NCI-H146 treated with DMSO at 0.1 percent for 48 hours (cell line): ENCODE measurements around the gene STXBP6.

Experiments
- DNase-seq: peaks from one replicate; lab custom pipeline; 2025; ENCODE audit not compliant: unreplicated experiment; lab: John Stamatoyannopoulos, UW

STXBP6 gene

DNA sequence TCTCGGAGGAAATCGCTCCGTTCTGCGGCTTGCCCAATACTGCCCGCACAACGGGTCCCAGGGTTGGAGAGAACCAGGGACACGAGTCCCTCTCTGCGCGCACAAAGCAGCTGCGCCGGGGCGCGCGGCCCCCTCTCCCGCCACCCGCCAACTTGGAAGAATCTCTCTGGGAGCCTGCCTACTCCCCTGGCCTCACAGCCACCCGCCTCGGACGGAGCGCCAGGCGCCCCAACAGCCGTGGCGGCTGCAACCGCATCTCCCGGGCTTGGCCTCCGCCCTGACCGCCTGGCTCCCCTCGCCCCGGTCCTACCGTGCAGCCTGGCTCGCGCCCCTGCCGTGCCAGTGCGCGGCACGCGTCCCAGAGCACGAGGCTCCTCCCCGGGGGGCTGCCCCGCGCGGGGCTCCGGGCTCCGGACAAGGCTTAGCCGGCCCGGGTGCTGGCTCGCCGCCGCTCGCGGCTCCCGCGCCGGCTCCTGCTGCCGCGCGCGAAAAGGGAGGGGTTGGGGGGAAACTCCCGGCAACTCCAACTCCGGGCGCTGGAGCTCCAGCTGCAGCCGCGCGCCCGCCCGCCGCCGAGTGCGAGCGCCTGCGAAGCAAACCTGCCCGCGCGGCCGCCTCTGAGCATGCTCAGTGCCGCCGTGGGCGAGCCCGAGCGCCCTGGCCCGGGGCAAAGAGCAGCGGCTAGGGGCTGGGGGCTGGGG, at the start of gene STXBP6:
STXBP6 (minus strand) TSS at position 580 of the 701 bp plus-strand sequence. CDS start 75,329 bp downstream, outside the sequence.
- DNase-seq: no peak

DNA sequence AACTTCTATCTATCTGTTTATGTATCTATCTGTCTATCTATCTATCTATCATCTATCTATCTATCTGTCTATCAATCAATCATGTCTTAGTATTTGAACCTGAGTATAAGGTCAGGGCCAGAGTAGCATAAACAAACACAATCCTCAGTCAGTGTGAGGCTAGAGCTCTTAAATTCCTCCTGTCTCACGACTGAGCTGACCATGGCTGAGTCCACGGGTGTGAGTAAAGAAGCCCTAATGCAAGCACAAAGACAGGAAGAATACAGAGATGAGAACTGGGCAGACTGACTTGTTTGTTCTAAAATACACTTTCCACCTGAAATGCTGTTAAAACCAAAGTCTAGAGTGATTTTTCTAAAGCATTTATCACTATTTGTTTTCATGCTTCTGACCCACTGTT, 47.2 kb upstream of the STXBP6 start:
- DNase-seq: no peak

DNA sequence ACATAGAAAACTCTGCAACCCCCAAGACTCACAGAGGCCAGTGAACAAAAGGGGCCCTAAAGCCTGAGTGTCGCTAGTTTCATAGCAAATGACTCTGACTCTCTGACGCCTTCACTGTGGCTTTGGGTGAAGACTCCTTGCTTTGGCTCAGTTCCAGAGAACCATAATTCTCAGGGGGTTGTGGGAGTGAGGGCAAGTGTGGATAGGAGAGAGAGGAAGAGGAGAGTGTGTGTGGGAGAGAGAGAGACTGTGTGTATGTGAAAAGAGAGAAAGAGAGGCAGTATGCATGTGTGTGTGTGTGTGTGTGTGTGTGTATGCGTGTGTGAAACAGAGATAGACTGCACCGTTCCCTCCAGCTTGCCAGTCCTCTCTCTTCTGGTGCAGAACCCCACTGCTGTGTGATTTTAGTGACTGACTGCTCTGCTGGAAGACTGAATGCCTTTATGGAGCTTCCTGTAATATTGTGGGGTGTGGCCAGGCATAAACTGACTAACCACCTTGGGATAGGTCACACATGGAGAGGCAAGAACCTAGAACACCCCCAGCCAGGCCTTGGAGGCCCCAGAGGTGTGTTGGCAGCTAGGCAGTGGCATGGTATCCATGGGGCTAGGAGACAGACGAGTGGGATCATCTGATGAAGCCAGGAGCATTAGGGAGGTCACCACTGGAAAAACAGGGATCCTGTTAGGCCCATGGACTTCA, 45.9 kb upstream of the STXBP6 start:
- no peak for DNase-seq

DNA sequence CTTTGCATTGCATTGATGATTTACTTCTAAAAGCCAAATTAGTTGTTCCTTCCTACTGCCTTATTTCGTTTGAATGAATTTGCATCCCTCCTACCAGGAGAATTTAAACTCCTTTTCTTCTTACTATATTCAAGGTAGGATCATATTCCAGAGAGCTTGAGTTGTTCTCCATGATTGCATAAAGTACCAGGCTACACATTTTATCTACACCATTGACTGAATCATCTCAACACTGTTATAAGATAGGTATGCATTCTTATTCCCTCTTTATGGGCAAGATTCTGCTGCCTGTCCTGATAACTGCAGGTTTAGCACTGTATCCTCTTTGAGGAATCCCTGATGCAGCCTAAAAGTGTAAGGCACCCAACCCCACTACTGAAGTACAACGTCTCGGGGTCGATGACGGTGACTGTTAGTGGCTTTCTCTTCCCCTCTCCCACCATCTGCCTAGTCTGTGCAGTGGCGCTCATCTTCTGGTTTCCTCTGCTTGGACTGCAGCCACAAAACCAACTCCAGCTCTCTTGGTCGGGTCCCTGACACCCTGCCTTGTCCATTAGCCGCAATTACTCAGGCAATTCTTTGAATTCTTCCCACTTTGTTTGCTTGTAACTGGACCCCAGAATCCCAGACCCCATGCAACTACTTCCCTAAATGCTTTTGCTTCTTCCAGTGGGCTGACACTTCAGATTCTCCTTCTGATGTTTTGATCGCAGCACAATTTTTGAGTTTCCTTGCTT, 44.4 kb upstream of the STXBP6 start:
- DNase-seq: no peak

DNA sequence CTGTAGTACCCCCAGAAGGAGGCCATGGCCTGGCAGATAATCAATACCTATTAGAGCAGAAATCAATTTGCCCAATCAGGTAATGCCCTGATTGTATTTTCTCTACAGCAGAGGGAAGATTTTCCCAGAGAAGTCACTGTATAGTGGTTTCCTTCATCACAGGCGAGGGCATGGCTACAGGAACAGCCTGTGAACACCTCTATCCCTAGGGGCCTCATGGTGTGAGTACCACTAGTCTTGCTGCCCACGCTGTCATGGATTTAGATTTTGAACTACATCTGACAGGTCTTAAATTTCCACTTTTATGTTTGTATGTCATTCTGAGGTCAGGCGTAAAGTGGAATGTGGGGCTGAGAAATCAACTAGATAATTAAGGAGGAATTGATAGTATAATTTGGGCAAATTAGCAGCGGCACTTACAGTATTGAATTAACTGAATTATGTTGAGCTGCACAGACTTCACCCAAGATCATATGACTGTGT, 42.4 kb upstream of the STXBP6 start:
- no peak for DNase-seq

DNA sequence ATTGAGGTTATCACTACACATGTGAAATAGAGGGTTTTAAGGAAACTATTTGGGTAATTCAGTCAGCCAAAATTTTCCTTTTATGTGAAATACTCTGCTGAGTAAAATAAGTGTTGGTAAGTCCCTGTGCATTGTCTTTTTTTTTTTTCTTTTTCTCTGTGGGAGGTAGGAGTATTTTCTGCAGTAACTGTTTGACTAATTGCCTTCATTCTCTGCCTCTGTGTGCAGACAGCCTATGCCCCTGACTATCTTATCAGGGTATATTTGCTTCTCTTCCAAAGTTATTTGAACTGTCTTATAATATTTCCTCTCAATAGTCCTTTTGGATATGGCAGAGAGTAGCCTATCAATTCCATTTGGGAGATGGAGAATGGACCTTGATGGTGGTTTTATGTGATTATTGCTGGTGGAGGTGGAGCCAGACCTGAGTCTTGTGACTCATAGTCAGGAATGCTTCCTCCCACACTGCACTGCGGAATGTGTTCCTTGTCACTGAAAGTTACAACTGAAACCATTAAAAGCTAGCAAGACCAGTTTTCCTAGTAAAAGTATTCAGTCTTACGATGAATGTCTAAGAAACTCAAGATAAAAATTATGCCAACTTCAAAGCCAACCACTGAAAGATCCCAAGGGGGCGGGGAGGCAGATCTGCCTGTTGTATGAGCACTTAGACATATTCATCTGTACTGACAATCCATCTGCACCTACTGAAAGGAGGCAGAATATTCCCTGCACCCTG, 40.9 kb upstream of the STXBP6 start:
- no peak for DNase-seq

DNA sequence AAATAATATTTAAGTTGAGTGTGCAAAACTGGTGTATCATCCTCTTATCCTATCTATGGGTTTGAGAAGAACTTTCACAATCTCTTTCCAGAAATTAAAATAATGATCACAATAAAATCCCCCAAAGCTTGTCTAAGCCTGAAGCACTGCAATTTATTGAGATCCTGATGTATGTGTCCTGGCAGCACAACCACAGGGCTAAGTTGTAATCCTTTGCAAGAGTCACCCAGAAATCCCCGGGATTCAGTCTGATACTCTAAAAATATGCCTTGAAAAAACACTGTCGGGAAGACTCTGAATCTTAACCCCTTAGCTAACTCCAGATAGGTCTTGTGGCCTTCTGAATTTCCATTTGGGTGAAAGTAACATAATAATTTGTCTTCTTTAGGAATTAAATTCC, 40.3 kb upstream of the STXBP6 start:
- DNase-seq: no peak

DNA sequence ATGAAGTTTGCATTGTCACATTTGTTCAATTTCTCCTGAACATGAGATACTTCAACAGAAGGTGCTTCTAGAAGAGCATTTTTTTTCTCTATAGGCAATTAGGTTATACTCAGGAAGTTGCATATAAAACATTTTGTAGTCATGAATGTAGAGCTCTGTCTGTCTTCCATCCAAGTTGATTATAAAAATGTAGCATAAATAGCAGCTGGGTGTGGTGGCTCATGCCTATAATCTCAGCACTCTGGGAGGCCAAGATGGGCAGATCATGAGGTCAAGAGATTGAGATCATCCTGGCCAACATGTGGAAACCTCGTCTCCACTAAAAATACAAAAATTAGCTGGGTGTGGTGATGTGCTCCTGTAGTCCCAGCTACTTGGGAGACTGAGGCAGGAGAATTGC, 39.5 kb upstream of the STXBP6 start:
- no peak for DNase-seq

DNA sequence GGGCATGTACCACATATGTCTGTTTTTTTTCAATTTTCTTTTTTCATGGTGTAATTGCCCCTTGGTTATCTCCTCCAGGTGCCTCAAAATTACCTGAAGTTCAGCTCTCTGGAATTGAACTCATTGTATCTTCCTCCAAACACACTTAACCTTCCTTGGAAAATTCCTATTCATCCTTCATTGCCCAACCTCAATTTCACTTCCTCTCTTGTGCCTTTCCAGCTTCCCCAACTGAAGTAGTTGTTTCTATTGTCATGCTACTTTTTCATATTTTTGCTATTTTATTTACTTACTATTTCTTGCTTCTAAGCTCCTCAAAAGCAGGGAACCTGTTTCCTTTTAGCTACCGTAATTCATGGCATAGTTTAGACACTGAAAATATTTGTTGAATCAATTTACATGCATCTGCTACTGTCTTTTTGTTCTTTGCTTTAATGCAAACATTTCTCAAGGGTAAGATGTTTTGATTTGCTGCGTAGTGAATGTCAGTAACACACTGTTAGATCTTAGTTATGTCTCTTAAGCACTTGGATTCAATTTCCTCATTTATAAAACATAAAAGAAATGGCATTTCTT, 37.0 kb upstream of the STXBP6 start:
- no peak for DNase-seq

DNA sequence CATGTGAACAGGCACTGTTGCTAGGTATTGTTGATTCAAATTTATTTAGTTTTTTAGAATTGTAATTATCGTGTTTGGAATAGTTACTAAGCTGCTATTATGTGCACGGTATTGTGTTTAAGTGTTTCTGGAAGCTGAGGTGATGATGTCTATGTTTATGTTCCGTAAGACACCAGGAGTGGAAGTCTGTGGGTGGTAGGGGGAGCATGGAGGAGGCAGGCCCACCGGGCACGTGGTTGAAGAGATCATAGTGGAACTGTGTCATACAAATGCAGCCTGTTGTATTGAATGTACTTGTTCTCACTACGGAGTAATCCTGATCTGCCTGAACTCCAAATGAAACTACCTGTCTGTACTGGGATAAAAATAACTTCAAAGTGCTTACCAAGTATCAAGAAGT, 36.1 kb upstream of the STXBP6 start:
- no peak for DNase-seq

DNA sequence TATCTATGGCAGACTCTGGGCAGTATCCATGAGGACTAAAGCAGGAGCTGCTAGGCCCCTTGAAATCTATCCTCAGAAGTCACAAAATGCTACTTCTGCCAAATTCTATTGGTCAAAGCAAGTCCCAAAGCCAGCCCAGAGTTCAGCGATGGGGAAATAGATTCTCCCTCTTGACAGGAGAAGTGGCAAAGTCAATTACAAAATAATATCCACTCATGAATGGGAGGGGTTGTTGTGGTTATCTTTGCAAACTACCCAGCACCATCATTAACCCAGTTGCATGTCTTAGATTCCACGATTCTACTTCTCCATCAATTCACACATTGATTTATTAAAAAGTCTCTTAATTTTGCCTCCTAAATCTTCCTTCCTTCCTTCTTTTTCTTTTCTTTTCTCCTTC, 30.7 kb upstream of the STXBP6 start:
- DNase-seq: no peak

DNA sequence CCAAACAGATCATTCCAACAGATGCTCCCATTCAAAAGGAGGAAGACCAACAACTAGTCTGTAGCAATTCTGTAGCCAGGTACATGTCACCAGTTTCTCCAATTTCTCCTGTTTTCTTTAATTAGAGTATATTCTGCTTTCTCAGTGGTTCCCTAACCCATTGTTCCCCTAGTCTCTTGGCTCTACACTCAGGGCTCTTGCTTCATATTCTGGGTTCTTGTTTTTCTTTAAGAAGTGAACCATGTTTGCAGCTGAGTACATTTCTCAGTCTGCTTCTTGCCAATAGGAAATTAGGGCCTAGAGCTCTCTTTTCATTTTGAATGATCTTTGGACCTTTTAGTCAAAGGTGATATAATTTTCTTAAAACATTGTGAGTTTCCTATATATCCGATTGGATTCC, 29.4 kb upstream of the STXBP6 start:
- DNase-seq: no peak

DNA sequence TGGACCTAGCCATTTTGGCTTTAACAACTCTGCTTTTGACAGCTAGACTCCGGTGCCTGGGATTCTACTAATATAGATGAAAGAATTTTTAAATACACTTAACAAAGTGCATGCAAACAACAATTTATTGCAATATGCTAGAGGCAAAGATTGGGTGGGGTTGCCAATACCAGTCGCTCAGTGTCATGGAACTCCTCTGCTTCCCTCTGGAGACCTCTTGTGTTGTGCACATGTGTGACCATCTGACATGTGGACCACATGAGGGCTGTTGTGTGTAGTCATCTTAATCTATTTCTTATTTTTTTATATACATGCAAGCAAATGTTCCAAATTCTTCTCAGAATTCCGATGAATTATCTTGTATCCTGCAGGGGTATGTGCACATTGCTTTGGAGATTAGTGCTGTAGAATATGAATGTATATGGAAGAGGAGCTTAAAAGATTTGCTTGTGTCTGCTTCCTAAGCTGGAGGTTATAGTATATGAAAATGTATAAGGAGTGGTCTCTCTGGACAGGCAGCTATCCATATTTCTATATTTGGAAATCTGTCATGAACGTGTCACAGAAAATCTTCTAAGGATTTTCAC, 24.2 kb upstream of the STXBP6 start:
- no peak for DNase-seq

DNA sequence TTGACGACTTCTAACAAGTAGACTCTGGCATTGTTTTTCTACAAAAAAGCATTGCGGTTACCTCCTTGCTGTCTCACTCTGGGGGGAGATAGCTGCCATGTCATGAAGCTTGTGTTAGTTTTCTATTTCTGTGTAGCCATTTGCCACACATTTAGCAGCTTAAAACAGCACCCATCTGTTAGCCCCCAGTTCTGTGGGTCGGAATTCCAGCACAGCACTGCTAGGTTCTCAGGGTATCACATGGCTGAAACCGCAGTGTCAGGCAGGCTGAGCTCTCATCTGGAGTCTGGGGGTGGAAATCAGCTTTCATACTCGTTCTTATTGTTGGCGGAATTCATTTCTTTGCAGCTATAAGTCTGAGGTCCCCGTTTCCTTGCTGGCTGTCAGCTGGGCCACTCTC, 19.9 kb upstream of the STXBP6 start:
- DNase-seq: no peak

DNA sequence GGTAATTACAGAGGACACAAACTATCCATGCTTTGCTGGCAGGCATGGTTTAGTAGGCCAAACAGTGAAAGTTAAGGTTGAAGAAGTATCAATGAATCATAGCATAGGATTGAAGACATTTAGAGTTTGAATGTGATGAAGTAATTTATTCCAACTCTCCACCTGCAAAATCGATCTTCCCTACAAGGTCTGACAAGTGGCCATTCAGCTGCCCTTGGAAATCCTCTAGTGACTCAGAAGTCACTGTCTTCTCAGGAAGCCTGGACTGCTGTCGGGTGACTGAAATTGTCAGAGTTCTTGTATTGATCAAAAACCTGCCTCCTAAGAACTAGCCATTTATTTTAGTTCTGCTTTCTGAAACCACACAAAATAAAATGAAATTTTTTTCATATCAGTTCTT, 17.7 kb upstream of the STXBP6 start:
- DNase-seq: no peak

DNA sequence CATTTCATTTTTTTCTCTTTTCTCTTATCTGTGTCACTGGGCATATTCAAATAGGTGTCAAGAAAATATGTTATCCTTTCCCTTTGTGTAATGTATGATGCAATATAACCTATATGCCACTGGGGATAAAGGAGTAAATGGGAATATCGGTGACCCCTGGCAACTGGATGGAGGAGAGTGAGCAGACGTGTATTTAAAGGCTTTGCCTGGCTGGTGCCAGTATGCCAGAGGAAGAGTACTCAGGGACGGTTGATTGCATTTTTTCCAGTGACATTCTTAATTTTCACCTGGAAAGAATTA, 12.0 kb upstream of the STXBP6 start:
- DNase-seq: no peak

DNA sequence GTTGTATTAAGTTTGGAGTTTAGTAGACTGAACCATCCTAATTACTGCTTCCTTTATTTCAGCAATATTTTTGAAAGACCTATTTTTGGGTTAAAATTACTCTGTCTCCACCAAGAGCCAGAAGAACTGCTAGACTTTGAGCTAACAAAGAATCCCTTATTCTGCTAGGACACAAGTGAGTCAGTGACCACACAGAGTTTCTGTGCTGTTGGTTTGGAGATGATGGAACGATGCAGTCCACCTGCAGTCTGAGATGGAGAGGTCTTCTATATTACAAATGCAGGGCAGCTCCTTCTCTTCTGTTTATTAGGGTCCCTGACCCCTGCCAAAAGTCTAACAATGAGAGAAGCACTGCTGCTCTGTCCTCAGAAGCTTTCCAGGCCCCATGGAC, 6.7 kb upstream of the STXBP6 start:
- no peak for DNase-seq

DNA sequence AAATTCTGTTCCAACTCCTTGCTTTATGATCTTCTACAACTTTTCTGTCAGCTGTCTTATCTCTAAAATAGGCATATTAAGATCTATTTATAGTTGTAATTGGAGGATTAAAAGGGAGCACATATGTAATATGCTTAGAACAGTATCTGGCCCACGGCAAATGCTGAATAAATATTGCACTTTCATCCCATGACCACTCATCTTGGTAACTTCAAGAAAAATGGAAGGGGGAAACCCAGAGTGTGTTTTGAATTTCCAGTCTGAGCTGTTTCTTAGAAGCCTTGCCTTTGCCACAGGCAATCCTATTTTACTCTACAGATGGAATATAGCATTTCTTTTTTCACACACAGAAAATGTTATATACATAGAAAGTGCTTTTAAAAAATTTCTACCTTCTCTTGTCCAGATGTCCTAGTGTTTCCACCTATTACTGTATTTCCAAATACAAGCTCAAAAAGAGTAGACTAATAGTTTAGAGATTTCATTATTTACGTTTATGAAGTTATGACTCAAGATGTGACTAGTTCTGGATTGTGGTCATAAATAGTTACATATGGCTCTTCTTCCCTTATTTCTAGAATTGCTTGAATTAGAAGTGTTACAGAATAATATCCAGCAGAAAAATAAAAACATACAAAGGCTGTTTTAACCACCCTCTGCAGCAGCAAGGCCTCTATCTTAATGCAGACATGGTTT, 6.2 kb upstream of the STXBP6 start:
- no peak for DNase-seq

DNA sequence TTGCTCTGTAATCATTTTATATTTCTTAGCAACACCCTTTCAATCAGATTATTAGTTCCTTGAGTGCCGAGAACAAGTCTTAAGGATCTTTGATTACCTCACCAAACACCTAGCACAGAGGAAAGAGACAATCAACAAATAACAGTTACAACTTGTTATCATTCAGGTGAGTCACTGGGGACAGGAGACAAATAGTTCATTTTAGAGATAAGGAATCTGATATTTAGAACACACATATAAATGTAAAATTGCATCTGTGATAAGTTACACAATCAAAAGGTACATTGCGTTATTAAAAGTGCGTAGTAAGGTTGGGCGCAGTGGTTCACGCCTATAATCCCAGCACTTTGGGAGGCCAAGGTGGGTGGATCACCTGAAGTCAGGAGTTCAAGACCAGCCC, 5.1 kb upstream of the STXBP6 start:
- DNase-seq: no peak

DNA sequence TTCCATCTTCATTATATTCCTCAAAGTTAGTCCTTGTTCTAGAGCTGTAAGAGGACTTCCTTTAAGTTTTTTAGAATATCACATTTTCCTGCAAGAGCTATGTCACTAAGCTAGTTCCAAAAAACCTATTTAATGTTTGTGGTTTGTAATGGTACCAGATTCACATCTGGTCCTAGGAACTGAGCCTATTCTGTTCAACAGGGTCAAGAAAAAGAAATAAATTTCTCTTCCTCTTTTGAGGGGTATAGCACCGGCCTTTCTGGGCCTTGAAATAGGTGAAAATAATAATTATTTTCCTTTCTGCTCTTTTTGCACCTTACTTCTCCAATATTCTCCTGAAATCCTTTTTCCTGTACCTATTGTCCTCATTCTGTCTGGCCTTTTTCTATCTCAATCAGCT, 3.6 kb upstream of the STXBP6 start:
- no peak for DNase-seq
